GM10266 (cell line): ENCODE measurements around the gene APOO.

ENCODE experiments used
- DNase-seq: peaks from one replicate; pipeline ENCODE4 v3.0.0; 2012; ENCODE audit errors: extremely low spot score
- TF ChIP-seq, protein P1 (sequence below): IDR thresholded peaks from 2 replicates; pipeline ENCODE4 v1.5.1; 2012; ENCODE audit warnings: mild to moderate bottlenecking, low read depth; ENCODE audit not compliant: control insufficient read depth, insufficient read depth; ENCODE audit errors: missing control alignments

The APOO gene

DNA sequence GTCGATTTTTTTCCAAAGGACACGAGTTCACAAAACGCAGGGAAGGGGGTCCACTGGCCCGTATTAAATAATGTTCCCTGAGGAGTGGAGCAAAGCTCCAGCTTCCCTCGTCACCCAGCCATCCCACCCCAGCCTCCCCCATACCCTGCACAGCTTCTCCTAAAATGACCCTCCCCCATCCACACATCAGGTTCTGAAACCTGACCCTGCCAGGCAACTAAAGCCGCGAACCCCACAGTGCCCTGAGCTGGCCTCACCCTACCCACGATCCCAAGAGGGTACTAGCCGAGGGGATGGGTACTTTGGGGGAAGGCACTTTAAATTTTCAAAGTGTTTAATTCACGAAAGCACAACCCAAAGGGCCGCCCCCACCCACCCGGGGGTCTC, 634 bp downstream of the APOO start:
- DNase-seq, result no peak
- TF ChIP-seq, protein P1, sequence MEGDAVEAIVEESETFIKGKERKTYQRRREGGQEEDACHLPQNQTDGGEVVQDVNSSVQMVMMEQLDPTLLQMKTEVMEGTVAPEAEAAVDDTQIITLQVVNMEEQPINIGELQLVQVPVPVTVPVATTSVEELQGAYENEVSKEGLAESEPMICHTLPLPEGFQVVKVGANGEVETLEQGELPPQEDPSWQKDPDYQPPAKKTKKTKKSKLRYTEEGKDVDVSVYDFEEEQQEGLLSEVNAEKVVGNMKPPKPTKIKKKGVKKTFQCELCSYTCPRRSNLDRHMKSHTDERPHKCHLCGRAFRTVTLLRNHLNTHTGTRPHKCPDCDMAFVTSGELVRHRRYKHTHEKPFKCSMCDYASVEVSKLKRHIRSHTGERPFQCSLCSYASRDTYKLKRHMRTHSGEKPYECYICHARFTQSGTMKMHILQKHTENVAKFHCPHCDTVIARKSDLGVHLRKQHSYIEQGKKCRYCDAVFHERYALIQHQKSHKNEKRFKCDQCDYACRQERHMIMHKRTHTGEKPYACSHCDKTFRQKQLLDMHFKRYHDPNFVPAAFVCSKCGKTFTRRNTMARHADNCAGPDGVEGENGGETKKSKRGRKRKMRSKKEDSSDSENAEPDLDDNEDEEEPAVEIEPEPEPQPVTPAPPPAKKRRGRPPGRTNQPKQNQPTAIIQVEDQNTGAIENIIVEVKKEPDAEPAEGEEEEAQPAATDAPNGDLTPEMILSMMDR, result no peak

DNA sequence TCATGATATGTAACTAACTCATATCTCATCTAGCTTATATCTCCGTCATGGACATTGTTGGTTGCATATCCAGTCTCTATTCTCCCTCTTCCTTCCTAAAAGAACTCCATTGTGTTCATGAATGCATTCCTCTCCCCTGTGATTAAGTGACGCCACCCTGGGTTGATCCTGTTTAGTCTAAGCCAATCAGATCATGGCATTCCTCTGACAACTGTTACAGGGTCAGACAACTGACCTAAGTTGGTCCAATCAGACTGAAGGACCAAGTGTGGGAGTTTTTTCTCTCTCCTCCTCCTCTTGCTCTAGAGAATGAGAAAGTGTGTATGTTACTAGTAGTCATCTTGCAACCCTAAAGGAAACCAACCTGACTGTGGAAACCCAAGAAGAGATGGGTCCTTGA, 3.6 kb downstream of the APOO start:
- no peak for DNase-seq
- TF ChIP-seq, protein P1, result no peak

DNA sequence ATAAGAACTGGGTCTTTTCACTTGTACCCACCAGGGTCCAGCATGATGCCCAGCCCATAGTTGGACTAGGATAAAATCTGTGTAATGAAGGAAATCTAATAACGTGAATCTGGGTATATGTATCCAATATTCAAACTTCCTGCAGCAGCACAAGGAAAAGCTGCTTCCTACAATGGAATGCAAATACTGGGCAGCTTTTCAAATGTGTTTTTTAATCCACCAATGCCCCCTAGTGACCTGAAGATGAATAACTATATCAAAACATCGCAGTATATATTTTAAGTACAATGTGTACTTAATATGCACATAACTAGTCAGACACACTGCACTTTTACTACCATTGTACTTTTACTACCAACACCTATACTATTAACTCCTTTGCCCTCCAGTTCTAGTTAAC, 5.3 kb downstream of the APOO start:
- no peak for DNase-seq
- TF ChIP-seq, protein P1, result peak; percentile 45

DNA sequence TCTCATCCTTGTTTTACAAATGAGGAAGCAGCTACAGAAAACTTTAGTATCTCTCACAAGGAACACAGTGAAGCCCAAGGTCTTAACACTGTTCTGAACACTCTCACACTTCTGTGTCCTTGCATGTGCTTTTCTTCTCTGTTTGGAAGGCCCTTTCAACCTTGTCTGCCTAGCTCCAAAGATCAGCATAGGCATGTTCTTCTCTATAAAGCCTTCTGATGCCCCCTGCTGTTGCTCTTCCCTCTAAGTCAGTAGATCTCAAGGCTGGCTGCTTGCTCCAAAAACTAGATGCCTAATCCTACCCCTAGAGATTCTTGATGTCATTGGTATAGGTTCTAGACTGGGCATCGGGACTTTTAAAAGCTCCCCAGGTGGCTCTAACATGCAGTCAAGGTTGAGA, 5.9 kb downstream of the APOO start:
- TF ChIP-seq, protein P1, result peak; percentile 62
- DNase-seq, result peak; percentile 41

DNA sequence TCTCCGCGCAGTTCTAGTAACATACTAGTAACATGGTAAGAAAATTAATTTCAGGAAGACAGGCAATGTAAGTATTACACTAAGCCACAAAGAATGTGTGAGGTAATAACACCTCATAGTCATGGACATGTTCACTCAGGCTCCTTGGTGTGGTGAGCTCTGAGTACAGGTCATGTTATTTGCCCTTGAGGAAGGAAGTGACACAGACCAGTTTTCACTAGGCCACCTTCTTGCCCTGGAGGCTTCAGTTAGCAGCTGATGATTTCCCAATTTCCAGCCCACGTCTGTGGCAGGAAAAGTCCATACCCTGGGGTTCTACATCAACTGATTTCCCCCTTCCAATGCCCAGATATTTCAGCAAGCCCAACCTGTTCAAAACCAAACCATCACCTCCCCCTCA, 6.7 kb downstream of the APOO start:
- TF ChIP-seq, protein P1, result no peak
- DNase-seq, result no peak

DNA sequence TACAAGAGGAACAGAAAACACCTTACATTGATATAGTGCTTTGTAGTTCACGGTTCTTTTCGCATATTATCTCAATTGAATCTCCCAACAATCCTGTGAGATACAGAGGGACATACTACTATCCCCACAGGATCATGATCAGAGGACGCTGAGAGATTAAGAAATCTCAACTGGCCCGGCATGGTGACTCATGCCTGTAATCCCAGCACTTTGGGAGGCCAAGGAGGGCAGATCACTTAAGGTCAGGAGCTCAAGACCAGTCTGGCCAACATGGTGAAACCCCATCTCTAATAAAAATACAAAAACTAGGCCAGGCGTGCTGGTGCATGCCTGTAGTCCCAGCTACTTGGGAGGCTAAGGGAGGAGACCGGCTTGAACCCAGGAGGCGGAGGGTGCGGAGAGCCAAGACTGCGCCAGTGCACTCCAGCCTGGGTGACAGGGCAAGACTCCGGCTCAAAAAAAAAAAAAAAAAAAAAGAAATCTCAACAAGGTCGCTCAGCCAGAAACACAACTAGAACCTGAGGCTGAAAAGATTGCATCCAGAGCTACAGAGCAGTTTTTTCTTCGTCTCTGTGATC, 7.4 kb downstream of the APOO start:
- no peak for DNase-seq
- TF ChIP-seq, protein P1, result no peak

DNA sequence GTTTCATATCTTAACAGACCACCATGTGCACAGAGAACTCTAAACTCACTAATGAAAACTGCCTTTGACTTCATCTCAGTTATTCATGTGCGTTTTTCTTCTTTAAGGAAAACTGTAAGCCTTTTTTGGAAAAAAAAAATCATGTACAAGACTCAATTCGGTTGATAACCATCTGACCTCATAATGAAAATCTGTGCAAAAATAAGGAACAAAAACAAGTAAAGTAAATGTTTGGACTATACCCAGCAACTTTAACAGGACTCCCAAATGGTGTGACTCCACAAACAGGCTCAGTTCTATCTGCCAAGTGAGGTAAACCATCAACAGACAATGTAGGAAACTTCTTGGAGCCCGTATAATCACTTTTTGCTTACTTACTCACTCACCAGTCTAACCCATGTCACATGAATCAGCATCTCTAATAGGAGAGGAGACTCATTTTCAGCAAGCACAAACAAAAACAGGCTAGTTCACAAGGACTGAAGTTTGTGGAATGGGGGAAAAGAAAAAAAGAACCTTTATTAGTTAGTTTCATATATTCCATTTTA, 9.3 kb downstream of the APOO start:
- DNase-seq, result no peak
- TF ChIP-seq, protein P1, result no peak
